Measurements from ENCODE around the gene PRMT1. TPM values are rescaled to one million over a fixed set of nuclear protein-coding genes. Genes with fewer than 3 reads are reported as not detected.

PRMT1 gene
- polyA plus RNA-seq, 2 of the 4 experiments (the other 2 are of a cell fraction), result 504 to 516 TPM

DNA sequence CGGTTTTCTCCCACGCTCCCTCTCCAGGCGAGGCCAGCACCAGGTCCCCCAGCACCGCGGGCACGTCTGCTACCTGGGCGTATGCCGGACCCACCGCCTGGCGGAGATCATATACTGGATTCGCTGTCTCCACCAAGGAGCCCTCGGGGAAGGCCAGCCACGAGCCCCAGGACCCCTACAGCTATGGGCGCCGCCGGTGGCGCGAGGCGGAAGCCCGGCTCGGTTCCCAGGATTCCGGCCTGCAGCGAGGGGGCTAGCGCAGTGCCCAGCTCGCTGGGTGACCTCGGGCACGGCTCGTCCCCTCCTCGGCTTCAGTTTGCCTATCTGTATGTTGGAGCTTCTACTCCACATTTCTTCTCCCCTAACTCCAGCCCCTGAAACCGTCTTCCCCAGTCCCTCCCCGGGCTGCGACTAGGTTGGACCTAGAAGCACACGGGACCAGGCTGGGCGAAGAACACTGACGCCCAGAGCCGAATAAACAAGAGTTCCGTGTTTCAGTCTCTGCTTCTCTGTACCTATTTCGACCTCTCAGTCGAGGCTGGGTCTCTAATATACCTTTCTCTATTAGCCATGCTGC is 13.1 kb downstream of the PRMT1 start:
- peak in 1 of 2 experiments; percentile 0; a peak in 2 of 6 replicates for ATAC-seq
- ChIA-PET CTCF (interaction anchor here (0.6 to 3.4 kb wide), 6 partner anchors 9 to 18 kb away, joined by 3 to 11 read pairs (median 4); no protein-coding TSS in a partner anchor), POLR2A (interaction anchor here (0.8 kb wide), 1 partner anchor 14 kb away, joined by 3 read pairs; no protein-coding TSS in a partner anchor)
- TF ChIP-seq RNF2 (IDR thresholded peaks at IDR 0.05; ENCODE audit: borderline replicate concordance, low read depth) (no peak), EP300 (IDR thresholded peaks at IDR 0.05) (0 out of 5 replicates have a peak, but pooled peaks of 1 of the 2 experiments have one; percentile 16)
- Histone ChIP-seq H3K4me1 (0 out of 3 replicates have a peak, but pooled peaks cover 9% of the 10 kb centered on the region), H3K4me3 (no peak overlapping the region), H3K4me2 (no peak overlapping the region), H3K27ac (no peak overlapping the region), H3K9me3 (no peaks in the 10 kb centered on the region)
- no peak for DNase-seq (ENCODE audit: low read depth in 1 of 2, low spot score in 1 of 2)
- 94% methylated on average over 39 of the region's 39 CpGs for whole genome bisulfite sequencing (ENCODE audit: missing lambda C conversion rate)
- no peak for FAIRE-seq

GRCh38 chr19:49690656-49691242 is 13.7 kb downstream of the PRMT1 start, which contains the start of gene CPT1C:
Gene CPT1C, plus strand, starts transcription at chr19:49691116. Its CDS starts 1,137 bp downstream, at chr19:49692253.
- ChIA-PET POLR2A (interaction anchor here (0.8 kb wide), 1 partner anchor 14 kb away, joined by 3 read pairs; no protein-coding TSS in a partner anchor), CTCF (interaction anchor here (1.0 to 3.4 kb wide), 3 partner anchors 10 to 18 kb away, joined by 3 to 11 read pairs (median 4); no protein-coding TSS in a partner anchor)
- no peak within 1 kb of the TSS for H3K27ac ChIP-seq
- DNase-seq (ENCODE audit: low read depth in 1 of 2, low spot score in 1 of 2), result no peak
- TF ChIP-seq SREBF2 (IDR thresholded peaks at IDR 0.05) (no peak), POLR2AphosphoS2 (conservative IDR thresholded peaks at IDR 0.05; ENCODE audit: low read length) (peak; percentile 90; the same call in 1 of the 2 replicates), FOSB (CRISPR knock-in tag; IDR thresholded peaks at IDR 0.05) (0 out of 2 replicates have a peak, but pooled peaks have one; percentile 17), TFCP2L1 (CRISPR knock-in tag; IDR thresholded peaks at IDR 0.05) (peak; percentile 18; the same call in 1 of the 2 replicates)
- no peak for FAIRE-seq
- peak; percentile 3; a peak in 1 of 6 replicates for ATAC-seq
- H3K4me1 ChIP-seq, result 0 out of 3 replicates have a peak, but pooled peaks cover 9% of the 10 kb centered on the region
- H3K4me2 ChIP-seq, result no peak within 1 kb of the TSS
- H3K4me3 ChIP-seq, result no peak within 1 kb of the TSS
- H3K9me3 ChIP-seq, result no peaks in the 10 kb centered on the region
- 86% methylated on average over 38 of the region's 38 CpGs for WGBS (ENCODE audit: missing lambda C conversion rate)

GRCh38 chr19:49691243-49692146 is 14.4 kb downstream of the PRMT1 start:
- Histone ChIP-seq H3K27ac (no peak overlapping the region), H3K4me3 (no peak overlapping the region), H3K4me2 (no peak overlapping the region), H3K9me3 (no peaks in the 10 kb centered on the region), H3K4me1 (0 out of 3 replicates have a peak, but pooled peaks cover 6% of the 10 kb centered on the region)
- ATAC-seq, result peak; percentile 9 to 15; a peak in 4 of 6 replicates
- POLR2A ChIA-PET, result interaction anchor here (0.6 kb wide), 1 partner anchor 167 kb away, joined by 7 read pairs; no protein-coding TSS in a partner anchor
- CTCF ChIA-PET, result interaction anchor here (1.0 to 3.6 kb wide), 4 partner anchors 7 to 19 kb away, joined by 3 to 22 read pairs (median 8); no protein-coding TSS in a partner anchor
- TF ChIP-seq, protein P1, sequence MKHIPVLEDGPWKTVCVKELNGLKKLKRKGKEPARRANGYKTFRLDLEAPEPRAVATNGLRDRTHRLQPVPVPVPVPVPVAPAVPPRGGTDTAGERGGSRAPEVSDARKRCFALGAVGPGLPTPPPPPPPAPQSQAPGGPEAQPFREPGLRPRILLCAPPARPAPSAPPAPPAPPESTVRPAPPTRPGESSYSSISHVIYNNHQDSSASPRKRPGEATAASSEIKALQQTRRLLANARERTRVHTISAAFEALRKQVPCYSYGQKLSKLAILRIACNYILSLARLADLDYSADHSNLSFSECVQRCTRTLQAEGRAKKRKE (CRISPR knock-in tag; IDR thresholded peaks at IDR 0.05; ENCODE audit: low read depth), result no peak
- TF ChIP-seq SMC3 (IDR thresholded peaks at IDR 0.05), result no peak
- TF ChIP-seq ZC3H11A (IDR thresholded peaks at IDR 0.05), result no peak
- no peak for TF ChIP-seq HOXB13 (CRISPR knock-in tag; IDR thresholded peaks at IDR 0.05; ENCODE audit: low read depth)
- no peak for TF ChIP-seq ZSCAN20 (CRISPR knock-in tag; IDR thresholded peaks at IDR 0.05)
- no peak for TF ChIP-seq CHD2 (IDR thresholded peaks at IDR 0.05; ENCODE audit: low read length, partially characterized antibody)
- TF ChIP-seq, protein P2, sequence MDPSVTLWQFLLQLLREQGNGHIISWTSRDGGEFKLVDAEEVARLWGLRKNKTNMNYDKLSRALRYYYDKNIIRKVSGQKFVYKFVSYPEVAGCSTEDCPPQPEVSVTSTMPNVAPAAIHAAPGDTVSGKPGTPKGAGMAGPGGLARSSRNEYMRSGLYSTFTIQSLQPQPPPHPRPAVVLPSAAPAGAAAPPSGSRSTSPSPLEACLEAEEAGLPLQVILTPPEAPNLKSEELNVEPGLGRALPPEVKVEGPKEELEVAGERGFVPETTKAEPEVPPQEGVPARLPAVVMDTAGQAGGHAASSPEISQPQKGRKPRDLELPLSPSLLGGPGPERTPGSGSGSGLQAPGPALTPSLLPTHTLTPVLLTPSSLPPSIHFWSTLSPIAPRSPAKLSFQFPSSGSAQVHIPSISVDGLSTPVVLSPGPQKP (IDR thresholded peaks at IDR 0.05; ENCODE audit: low read depth, low read length), result no peak
- no peak for FAIRE-seq
- no peak for DNase-seq (ENCODE audit: low read depth in 1 of 2, low spot score in 1 of 2)
- 89% methylated on average over 37 of the region's 39 CpGs for WGBS (ENCODE audit: missing lambda C conversion rate)

Measured in A549 (cell line).